Activated T-cell treated with anti-CD3 and anti-CD28 coated beads, Interleukin-2, amount 50 U/mL, for 72 hours (primary cell): Measurements from ENCODE around the gene ARRDC1. TPM values are rescaled to one million over a fixed set of nuclear protein-coding genes. Genes with fewer than 3 reads are reported as not detected.

Experiments used
- ATAC-seq, 2 donors: fragments of 150-1000 bp; cut with Tn5 transposase; replicated peaks in 1 of 2; 2 replicates each; pipeline ENCODE4 v1.10.0; 2021; ENCODE audit warnings: moderate library complexity in 2 of 2, mild to moderate bottlenecking in 1 of 2
- DNase-seq, 2 donors: peaks; one replicate each; pipeline ENCODE4 v3.0.0; 2021 to 2022; ENCODE audit warnings: mixed read lengths in 1 of 2
- H3K27ac Mint-ChIP-seq: one replicate; pipeline ENCODE4 v1.8.0; 2022; ENCODE audit warnings: mild to moderate bottlenecking, moderate library complexity, mixed read lengths
- H3K27me3 Mint-ChIP-seq: one replicate; pipeline ENCODE4 v1.8.0; 2022; ENCODE audit warnings: low read depth, mixed read lengths
- H3K36me3 Mint-ChIP-seq, 2 donors: one replicate each; pipeline ENCODE4 v1.8.0; 2022; ENCODE audit warnings: mixed read lengths in 2 of 2, mild to moderate bottlenecking in 1 of 2; ENCODE audit not compliant: insufficient read depth in 2 of 2
- H3K4me1 Mint-ChIP-seq: one replicate; pipeline ENCODE4 v1.8.0; 2022; ENCODE audit warnings: low read depth, mixed read lengths
- H3K4me3 Mint-ChIP-seq, 2 donors: one replicate each; pipeline ENCODE4 v1.8.0; 2022; ENCODE audit warnings: mild to moderate bottlenecking in 2 of 2, mixed read lengths in 2 of 2, moderate library complexity in 2 of 2
- H3K9me3 Mint-ChIP-seq, 2 donors: one replicate each; pipeline ENCODE4 v1.8.0; 2022; ENCODE audit warnings: mixed read lengths in 2 of 2
- total RNA-seq, 2 donors: library from RNA; stranded (reverse); gene quantifications; one replicate each; pipeline ENCODE4 v1.2.3, GENCODE V29; 2022

The ARRDC1 gene
- total RNA-seq, 2 donors from 2014 or later, result 45.3 to 47.2 TPM

DNA sequence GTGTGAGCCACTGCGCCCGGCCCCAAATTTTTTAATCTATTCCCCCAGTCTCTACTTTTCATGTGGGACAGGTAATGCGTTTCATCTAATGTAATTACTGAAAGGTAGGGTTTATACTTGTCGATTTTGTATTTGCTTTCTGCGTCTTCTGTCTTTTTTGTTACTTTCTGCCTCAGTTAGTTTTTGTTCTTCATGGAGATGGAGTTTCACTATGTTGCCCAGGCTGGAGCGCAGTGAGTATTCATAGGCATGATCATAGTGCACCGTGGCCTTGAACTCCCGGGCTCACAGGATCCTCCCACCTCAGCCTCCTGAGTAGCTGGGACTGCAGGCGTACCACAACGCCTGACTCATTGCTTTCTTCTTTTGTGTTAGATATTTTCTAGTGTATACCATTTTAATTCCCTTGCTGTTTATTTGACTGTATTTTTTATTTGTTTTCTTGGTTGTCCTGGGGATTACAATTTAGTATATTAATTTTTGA is 36.7 kb downstream of the ARRDC1 start:
- no peak overlapping the region for H3K4me3 Mint-ChIP-seq
- peaks cover 49% of the 10 kb centered on the region for H3K4me1 Mint-ChIP-seq
- ATAC-seq, result no peak
- H3K9me3 Mint-ChIP-seq, result no peaks in the 10 kb centered on the region
- H3K36me3 Mint-ChIP-seq, result peaks cover 2 to 17% of the 10 kb centered on the region in 2 donors
- no peaks in the 10 kb centered on the region for H3K27me3 Mint-ChIP-seq
- no peak overlapping the region for H3K27ac Mint-ChIP-seq
- DNase-seq, result no peak

GRCh38 chr9:137642892-137643291 is 37.4 kb downstream of the ARRDC1 start:
- H3K36me3 Mint-ChIP-seq, result peaks cover 2 to 14% of the 10 kb centered on the region in 2 donors
- peaks cover 56% of the 10 kb centered on the region for H3K4me1 Mint-ChIP-seq
- H3K27ac Mint-ChIP-seq, result no peak overlapping the region

DNA sequence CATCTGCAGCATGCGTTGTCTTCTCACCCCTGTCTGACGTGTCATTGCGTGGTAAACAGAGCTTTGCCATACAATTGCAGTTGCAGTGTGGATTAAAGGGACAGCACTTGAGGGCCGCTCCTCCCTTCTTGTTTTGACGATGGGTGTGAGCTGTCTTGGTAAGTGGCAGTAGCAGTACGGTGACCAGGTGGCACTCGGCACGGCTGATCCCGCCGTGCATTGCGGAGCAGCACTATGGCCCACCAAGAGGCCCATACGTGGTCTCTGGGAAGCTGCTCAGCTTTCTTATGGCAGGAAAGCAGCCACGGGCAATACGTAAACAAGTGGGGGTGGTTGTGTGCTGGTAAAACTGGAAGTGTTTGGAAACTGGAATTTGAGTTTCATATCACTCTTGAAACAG is 38.4 kb downstream of the ARRDC1 start:
- peaks cover 2 to 11% of the 10 kb centered on the region in 2 donors for H3K36me3 Mint-ChIP-seq
- H3K4me3 Mint-ChIP-seq, result no peak overlapping the region
- DNase-seq (no peak), ATAC-seq (no peak)
- no peak overlapping the region for H3K27ac Mint-ChIP-seq
- no peaks in the 10 kb centered on the region for H3K9me3 Mint-ChIP-seq
- no peaks in the 10 kb centered on the region for H3K27me3 Mint-ChIP-seq
- peaks cover 52% of the 10 kb centered on the region for H3K4me1 Mint-ChIP-seq

More at GRCh38 chr9:137642892-137643291, 37.4 kb downstream of the ARRDC1 start:
- DNase-seq (no peak), ATAC-seq (no peak)
- Mint-ChIP-seq H3K9me3 (no peaks in the 10 kb centered on the region), H3K27me3 (no peaks in the 10 kb centered on the region), H3K4me3 (no peak overlapping the region)

DNA sequence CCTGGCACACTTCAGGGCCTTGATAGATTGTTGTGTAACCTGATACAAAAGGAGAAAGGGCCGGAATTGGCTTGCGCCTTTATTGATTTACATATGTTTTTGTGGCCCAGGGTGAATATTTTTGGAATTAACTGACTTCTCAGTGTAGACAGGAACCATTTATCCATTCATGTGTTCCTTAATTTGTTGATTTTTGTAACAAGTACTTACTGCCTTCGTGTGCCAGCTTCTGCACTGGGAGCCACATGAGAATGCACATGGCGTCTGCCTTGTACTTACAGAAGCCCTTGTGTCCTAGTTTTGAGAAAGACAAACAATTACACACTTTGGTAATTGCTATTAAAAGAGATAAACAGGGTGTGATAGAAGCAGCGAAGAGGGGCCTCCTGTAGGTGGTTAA is 39.7 kb downstream of the ARRDC1 start:
- H3K4me3 Mint-ChIP-seq, result no peak overlapping the region
- H3K27me3 Mint-ChIP-seq, result no peaks in the 10 kb centered on the region
- H3K36me3 Mint-ChIP-seq, result peaks cover 2 to 13% of the 10 kb centered on the region in 2 donors
- no peak for DNase-seq
- H3K4me1 Mint-ChIP-seq, result peaks cover 55% of the 10 kb centered on the region
- no peak for ATAC-seq
- no peak overlapping the region for H3K27ac Mint-ChIP-seq
- no peaks in the 10 kb centered on the region for H3K9me3 Mint-ChIP-seq

DNA sequence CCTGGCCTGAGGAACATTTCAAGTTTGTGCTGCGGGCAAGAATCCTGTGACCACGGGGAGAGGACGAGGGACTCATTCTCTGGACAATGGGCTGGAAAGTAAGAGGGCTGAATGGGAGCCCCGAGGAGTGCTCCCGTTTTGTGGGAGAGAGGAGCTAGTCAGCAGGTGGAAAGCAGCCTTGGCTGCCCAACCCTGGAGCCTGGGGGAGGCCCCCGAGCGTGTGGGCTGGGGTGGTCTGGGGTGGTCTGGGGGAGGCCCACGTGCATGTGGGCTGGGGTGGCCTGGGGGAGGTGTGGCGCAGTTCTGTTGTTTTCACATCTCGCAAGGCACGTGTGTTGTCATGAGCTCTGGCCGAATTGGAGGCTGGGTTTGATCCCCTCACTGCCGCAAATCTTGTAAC is 40.9 kb downstream of the ARRDC1 start:
- Mint-ChIP-seq H3K4me3 (no peak overlapping the region), H3K9me3 (no peaks in the 10 kb centered on the region), H3K27me3 (no peaks in the 10 kb centered on the region), H3K36me3 (peaks cover 2 to 13% of the 10 kb centered on the region in 2 donors), H3K27ac (no peak overlapping the region), H3K4me1 (peaks cover 62% of the 10 kb centered on the region)
- DNase-seq (no peak), ATAC-seq (no peak)

- ATAC-seq (peak in 1 of 2 donors; percentile 9), DNase-seq (no peak)
- no peaks in the 10 kb centered on the region for H3K9me3 Mint-ChIP-seq
- no peak overlapping the region for H3K27ac Mint-ChIP-seq
- peaks cover 55% of the 10 kb centered on the region for H3K4me1 Mint-ChIP-seq
- no peaks in the 10 kb centered on the region for H3K27me3 Mint-ChIP-seq
- H3K4me3 Mint-ChIP-seq, result peak overlapping the region in 1 of 2 donors; percentile 38
- peaks cover 2 to 10% of the 10 kb centered on the region in 2 donors for H3K36me3 Mint-ChIP-seq
Measured at GRCh38 chr9:137647096-137647714, 41.7 kb downstream of the ARRDC1 start.

DNA sequence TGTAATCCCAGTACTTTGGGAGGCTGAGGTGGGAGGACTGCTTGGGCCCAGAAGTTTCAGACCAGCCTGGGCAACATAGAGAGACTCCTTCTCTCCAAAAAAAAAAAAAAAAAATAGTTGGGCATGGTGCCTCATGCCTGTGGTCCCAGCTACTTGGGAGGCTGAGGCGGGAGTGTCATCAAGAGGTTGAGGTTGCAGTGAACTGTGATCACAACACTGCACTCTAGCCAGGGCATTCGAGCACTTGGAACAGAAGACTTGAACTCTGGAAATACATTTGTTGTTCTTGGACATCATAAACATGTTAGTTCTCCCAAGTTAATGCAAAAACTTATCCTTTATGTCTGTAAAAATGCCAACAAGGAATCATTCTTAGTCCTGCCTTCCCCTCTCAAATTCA is 42.9 kb downstream of the ARRDC1 start:
- DNase-seq (no peak), ATAC-seq (no peak)
- no peak overlapping the region for H3K4me3 Mint-ChIP-seq
- no peaks in the 10 kb centered on the region for H3K27me3 Mint-ChIP-seq
- H3K27ac Mint-ChIP-seq, result no peak overlapping the region
- peaks cover 49% of the 10 kb centered on the region for H3K4me1 Mint-ChIP-seq
- H3K9me3 Mint-ChIP-seq, result no peaks in the 10 kb centered on the region
- peaks cover 2 to 10% of the 10 kb centered on the region in 2 donors for H3K36me3 Mint-ChIP-seq

DNA sequence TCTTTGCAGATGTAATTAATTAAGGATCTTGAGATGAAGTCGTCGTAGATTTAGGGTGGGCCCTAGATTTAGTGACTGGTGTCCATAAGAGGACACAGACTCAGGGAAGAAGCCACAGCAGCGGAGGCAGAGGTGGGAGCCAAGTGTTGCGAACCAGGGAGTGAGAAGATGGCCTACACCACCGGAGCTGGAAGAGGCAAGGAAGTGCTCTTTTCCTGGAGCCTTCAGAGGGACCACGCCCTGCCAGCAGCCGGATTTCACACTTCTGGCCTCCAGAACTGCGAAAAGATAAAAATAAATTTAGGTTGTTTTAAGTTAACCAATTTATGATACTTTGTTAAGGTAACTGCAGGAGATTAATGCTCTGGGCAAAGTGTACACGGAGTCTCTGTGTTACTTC is 44.1 kb downstream of the ARRDC1 start:
- Mint-ChIP-seq H3K27ac (no peak overlapping the region), H3K4me3 (no peak overlapping the region)

DNA sequence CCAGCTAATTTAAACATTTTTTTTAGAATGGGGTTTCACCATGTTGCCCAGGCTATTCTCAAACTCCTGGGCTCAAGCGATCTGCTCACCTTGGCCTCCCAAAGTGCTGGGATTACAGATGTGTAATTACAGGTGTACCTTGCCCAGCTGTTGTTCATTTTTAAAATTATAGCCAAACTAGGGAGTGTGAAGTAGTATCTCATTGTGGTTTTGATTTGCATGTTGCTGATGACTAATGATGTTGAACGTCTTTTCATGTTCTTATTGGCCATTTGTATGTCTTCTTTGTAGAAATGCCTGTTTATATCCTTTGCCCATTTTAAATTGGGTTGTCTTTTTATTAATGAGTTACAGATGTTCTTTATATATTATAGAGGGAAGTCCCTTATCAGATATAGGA is 44.8 kb downstream of the ARRDC1 start:
- peaks cover 46% of the 10 kb centered on the region for H3K4me1 Mint-ChIP-seq
- no peak for DNase-seq
- no peaks in the 10 kb centered on the region for H3K27me3 Mint-ChIP-seq
- H3K9me3 Mint-ChIP-seq, result no peaks in the 10 kb centered on the region
- ATAC-seq, result peak; percentile 39 to 59
- H3K27ac Mint-ChIP-seq, result no peak overlapping the region
- H3K36me3 Mint-ChIP-seq, result peaks cover 0 to 6% of the 10 kb centered on the region in 2 donors
- no peak overlapping the region for H3K4me3 Mint-ChIP-seq

More for the DNA sequence above, 44.1 kb downstream of the ARRDC1 start:
- Mint-ChIP-seq H3K27me3 (no peaks in the 10 kb centered on the region), H3K9me3 (no peaks in the 10 kb centered on the region), H3K4me1 (peaks cover 45% of the 10 kb centered on the region), H3K36me3 (peaks cover 0 to 6% of the 10 kb centered on the region in 2 donors)
- DNase-seq (no peak), ATAC-seq (no peak)

DNA sequence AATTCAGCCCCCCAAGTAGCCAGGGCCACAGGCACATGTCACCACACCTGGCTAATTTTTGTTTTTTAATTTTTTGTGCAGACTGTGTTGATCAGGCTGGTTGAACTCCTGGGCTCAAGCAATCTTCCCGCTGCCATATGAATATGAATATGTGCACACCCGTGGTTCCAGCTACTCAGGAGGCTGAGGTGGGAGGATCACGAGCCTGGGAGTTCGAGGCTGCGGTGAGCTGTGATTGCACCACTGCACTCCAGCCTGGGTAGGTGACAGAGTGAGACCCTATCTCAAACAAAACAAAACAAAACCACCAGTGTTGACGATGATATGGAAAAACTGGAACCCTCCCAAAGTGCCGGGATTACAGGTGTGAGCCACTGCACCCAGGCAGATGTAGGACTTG is 45.3 kb downstream of the ARRDC1 start:
- no peak for DNase-seq
- ATAC-seq, result no peak
- peaks cover 46% of the 10 kb centered on the region for H3K4me1 Mint-ChIP-seq
- H3K27me3 Mint-ChIP-seq, result no peaks in the 10 kb centered on the region
- no peaks in the 10 kb centered on the region for H3K9me3 Mint-ChIP-seq
- no peak overlapping the region for H3K4me3 Mint-ChIP-seq
- peak overlapping the region; percentile 19 for H3K27ac Mint-ChIP-seq
- peaks cover 0 to 6% of the 10 kb centered on the region in 2 donors for H3K36me3 Mint-ChIP-seq

GRCh38 chr9:137656416-137656815 is 50.9 kb downstream of the ARRDC1 start:
- ATAC-seq (no peak), DNase-seq (no peak)
- Mint-ChIP-seq H3K36me3 (peaks cover 0 to 1% of the 10 kb centered on the region in 2 donors), H3K9me3 (no peaks in the 10 kb centered on the region), H3K27ac (no peak overlapping the region), H3K4me1 (peaks cover 36% of the 10 kb centered on the region), H3K4me3 (no peak overlapping the region), H3K27me3 (no peaks in the 10 kb centered on the region)

GRCh38 chr9:137657606-137658005 is 52.1 kb downstream of the ARRDC1 start:
- H3K27me3 Mint-ChIP-seq, result no peaks in the 10 kb centered on the region
- no peaks in the 10 kb centered on the region for H3K9me3 Mint-ChIP-seq
- H3K27ac Mint-ChIP-seq, result no peak overlapping the region
- H3K4me1 Mint-ChIP-seq, result peaks cover 36% of the 10 kb centered on the region
- peaks cover 0 to 1% of the 10 kb centered on the region in 2 donors for H3K36me3 Mint-ChIP-seq
- no peak overlapping the region for H3K4me3 Mint-ChIP-seq
- no peak for DNase-seq
- ATAC-seq, result no peak

- ATAC-seq, result no peak
- no peak overlapping the region for H3K27ac Mint-ChIP-seq
- H3K27me3 Mint-ChIP-seq, result no peaks in the 10 kb centered on the region
- no peak overlapping the region for H3K4me3 Mint-ChIP-seq
- no peak for DNase-seq
- no peaks in the 10 kb centered on the region for H3K9me3 Mint-ChIP-seq
- peaks cover 0 to 1% of the 10 kb centered on the region in 2 donors for H3K36me3 Mint-ChIP-seq
- H3K4me1 Mint-ChIP-seq, result peaks cover 36% of the 10 kb centered on the region
Measured at GRCh38 chr9:137658781-137659180, 53.3 kb downstream of the ARRDC1 start.

DNA sequence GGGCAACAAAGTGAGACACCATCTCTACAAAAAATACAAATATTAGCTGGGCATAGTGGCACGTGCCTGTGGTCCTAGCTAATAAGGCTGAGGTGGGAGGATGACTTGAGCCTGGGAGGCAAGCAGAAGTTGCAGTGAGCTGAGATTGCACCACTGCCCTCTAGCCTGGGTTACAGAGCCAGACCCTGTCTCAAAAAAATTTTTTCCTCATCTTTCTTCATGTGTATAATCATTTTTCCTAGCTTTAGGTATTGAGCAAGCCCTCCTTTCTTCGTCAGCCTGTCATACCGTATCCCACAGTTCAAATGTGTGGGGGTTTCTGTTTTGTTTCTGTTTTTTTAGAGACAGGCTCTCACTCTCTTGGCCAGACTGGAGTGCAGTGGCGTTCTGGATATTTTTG is 54.7 kb downstream of the ARRDC1 start:
- peaks cover 33% of the 10 kb centered on the region for H3K4me1 Mint-ChIP-seq
- H3K4me3 Mint-ChIP-seq, result no peak overlapping the region
- no peaks in the 10 kb centered on the region for H3K27me3 Mint-ChIP-seq

More for the DNA sequence above, 54.7 kb downstream of the ARRDC1 start:
- H3K36me3 Mint-ChIP-seq, result peaks cover 0 to 1% of the 10 kb centered on the region in 2 donors
- H3K27ac Mint-ChIP-seq, result no peak overlapping the region
- H3K9me3 Mint-ChIP-seq, result no peaks in the 10 kb centered on the region
- ATAC-seq (no peak), DNase-seq (no peak)
